Pancreas (tissue), 10 donors: Measurements from ENCODE around the gene ZNF740. TPM values are rescaled to one million over a fixed set of nuclear protein-coding genes. Genes with fewer than 3 reads are reported as not detected.

ENCODE experiments used
- ATAC-seq, 4 donors: fragments of 200-7000 bp; cut with Tn5 transposase; one replicate each; pipeline versions ENCODE4 v1.8.0 to v1.9.1; 2020; ENCODE audit warnings: mild to moderate bottlenecking in 4 of 4, moderate library complexity in 4 of 4
- DNase-seq, 6 donors: peaks; one replicate each; pipeline ENCODE4 v3.0.0-alpha.2; 2020
- FAIRE-seq: peaks from 2 replicates; lab custom pipeline; 2012; peaks lifted over from hg19 to GRCh38; lab: Jason Lieb, UNC
- H3K27ac ChIP-seq, 4 donors: fragments of 200-600 bp; sonication (generic); 1 replicate in 3 of 4; 2 replicates in 1 of 4; pipeline versions ENCODE4 v1.5.0 to v1.8.0; 2020
- H3K27me3 ChIP-seq, 4 donors: fragments of 200-600 bp; one replicate each; pipeline ENCODE4 v1.8.0; 2021
- H3K36me3 ChIP-seq, 3 donors: fragments of 200-600 bp; sonication (generic) in 1 of 3; one replicate each; pipeline versions ENCODE4 v1.5.0 to v1.8.0; 2020 to 2021
- H3K4me1 ChIP-seq, 3 donors: fragments of 200-600 bp; one replicate each; pipeline ENCODE4 v1.8.0; 2021
- H3K4me3 ChIP-seq, 4 donors: fragments of 200-600 bp; sonication (generic) in 2 of 4; one replicate each; pipeline versions ENCODE4 v1.5.0 to v1.8.0; 2020 to 2021
- H3K9me3 ChIP-seq, 4 donors: fragments of 200-600 bp; one replicate each; pipeline ENCODE4 v1.8.0; 2021
- WGBS, 2 donors: extraction: QIAGEN DNeasy Blood & Tissue Kit; methylation state at CpG; one replicate each; pipeline ENCODE4 v1.1.7; 2013; 5-methylcytosine and 5-hydroxymethylcytosine counted together
- intact Hi-C, 3 donors: fragments of 100-400 bp; cut with DNase I; formaldehyde crosslinking; loops; one replicate each; pipeline versions ENCODE4 v1.11.1 to v1.14.2; 2022
- polyA plus RNA-seq, 2 donors: library from polyadenylated mRNA; stranded (reverse); fragments of 200-250 nt; gene quantifications; one replicate each; pipeline ENCODE4 v1.2.3, GENCODE V29; 2013
- total RNA-seq, 6 donors: library from RNA; stranded (reverse); fragmentation: NEBNext Ultra II Directional in 4 of 6; extraction: Animal tissue kit (Norgen Biotek cat#: 25700) in 4 of 6; gene quantifications; one replicate each; pipeline versions ENCODE4 v1.2.1 to v1.2.4, GENCODE V29; 2021 to 2023
- TF ChIP-seq, protein P1 (sequence below), 4 donors: fragments of 200-600 bp; sonication (generic) in 3 of 4; IDR thresholded peaks; one replicate each; pipeline versions ENCODE4 v1.5.0 to v1.8.0; 2021; ENCODE audit warnings: antibody characterized with exemption in 4 of 4
- donor health status: healthy with polysubstance abuse.
- donor health status: DM: no; HTN: no; CAD: no; lungs with moderate emphysema.
- donor health status: DM: no; HTN: no; CAD: no.
- donor health status: control.
- donor health status: control.
- donor health status: Bipolar disorder and iron deficiency.
- donor health status: DM: yes; HTN: yes; CAD: no.
- donor health status: DM: no; HTN: no; CAD: no.
- donor health status: DM: no; HTN: no; CAD: no.
- donor health status: DM: yes; HTN: yes; CAD: no.

ZNF740 gene
- total and polyA plus RNA-seq, 8 donors: 5.2 to 33.1 (median 17.8) TPM

DNA sequence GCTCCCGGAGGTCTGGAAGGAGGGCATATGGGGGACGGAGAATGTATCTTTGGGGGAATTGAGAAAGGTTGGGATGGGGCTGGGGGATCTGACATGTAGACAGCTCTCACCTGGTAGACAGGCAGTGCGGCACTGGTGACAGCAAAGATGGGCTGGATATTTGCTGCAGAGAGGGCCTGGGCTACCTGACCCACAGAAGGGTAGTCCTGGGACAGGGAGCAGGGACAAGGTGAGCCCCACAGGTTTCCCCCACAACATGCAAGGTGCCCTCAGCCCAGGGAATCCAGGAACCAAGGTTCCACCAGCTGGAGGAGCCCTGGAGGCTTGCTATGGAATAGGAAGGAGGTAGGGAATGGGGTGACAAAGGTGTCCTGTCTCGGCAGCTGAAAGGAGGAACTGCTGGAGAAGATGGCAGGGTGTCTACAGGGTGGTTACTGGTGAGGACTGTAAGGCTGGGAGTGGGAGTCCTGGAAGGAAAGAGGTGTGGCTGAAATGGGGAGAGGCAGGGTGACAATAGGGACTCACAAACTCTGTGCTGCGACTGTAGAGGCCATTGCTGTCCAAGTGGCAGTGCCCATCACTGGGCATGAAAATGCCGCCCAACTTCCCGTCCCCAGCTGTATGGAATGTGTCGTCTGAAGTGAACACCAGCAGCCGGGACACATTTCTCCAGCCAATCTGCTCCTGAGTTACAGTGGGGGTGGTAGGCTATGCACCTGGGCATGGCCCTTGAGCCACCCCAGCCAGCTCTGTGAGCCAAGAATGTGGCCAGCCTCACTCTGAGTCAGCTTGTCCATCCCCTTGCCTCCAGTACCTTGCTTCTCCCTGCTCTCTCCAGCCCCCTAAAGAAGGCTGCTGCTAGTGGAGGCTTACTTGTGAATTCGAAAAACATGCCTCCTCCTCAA lies 15.2 kb downstream of the ZNF740 start:
- Histone ChIP-seq H3K36me3 (no peaks in the 10 kb centered on the region), H3K9me3 (no peaks in the 10 kb centered on the region), H3K27ac (no peak overlapping the region), H3K4me1 (peaks cover 0 to 6% (median 0%) of the 10 kb centered on the region in 3 donors), H3K4me3 (no peak overlapping the region), H3K27me3 (no peaks in the 10 kb centered on the region)
- no peak for ATAC-seq
- intact Hi-C loops: loop anchor here in 2 of 3 donors (5.0 to 10.0 kb wide), 3 partner anchors 33 to 131 kb away; no protein-coding TSS in a partner anchor
- no peak for FAIRE-seq
- DNase-seq: no peak
- TF ChIP-seq, protein P1, sequence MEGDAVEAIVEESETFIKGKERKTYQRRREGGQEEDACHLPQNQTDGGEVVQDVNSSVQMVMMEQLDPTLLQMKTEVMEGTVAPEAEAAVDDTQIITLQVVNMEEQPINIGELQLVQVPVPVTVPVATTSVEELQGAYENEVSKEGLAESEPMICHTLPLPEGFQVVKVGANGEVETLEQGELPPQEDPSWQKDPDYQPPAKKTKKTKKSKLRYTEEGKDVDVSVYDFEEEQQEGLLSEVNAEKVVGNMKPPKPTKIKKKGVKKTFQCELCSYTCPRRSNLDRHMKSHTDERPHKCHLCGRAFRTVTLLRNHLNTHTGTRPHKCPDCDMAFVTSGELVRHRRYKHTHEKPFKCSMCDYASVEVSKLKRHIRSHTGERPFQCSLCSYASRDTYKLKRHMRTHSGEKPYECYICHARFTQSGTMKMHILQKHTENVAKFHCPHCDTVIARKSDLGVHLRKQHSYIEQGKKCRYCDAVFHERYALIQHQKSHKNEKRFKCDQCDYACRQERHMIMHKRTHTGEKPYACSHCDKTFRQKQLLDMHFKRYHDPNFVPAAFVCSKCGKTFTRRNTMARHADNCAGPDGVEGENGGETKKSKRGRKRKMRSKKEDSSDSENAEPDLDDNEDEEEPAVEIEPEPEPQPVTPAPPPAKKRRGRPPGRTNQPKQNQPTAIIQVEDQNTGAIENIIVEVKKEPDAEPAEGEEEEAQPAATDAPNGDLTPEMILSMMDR (IDR thresholded peaks at IDR 0.05): no peak
- 83 to 85% methylated on average over 10 of the region's 10 CpGs for WGBS, 2 donors

DNA sequence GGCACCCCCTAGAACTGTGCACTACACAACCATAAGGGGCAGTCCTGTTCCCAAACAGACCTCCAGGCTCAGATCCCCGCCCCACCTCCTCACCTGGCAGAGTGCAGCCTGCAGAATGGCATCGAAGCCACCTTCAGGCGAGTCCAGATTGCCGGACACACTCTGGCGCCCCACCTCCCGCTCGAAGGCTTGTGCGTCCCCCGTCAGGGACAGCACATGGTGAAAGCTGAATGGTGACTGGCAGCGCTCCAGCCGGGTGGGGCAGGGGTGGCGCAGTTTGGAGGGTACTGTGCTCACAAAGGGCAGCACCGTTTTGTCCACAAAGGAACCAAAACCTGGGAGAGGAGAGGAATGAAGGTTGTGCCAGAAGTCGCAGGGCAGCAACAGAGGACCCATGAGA lies 16.0 kb downstream of the ZNF740 start:
- 80 to 82% methylated on average over 14 of the region's 14 CpGs for WGBS, 2 donors
- Histone ChIP-seq H3K4me3 (no peak overlapping the region), H3K27me3 (no peaks in the 10 kb centered on the region), H3K36me3 (no peaks in the 10 kb centered on the region), H3K4me1 (peaks cover 0 to 6% (median 0%) of the 10 kb centered on the region in 3 donors), H3K9me3 (no peaks in the 10 kb centered on the region), H3K27ac (no peak overlapping the region)
- TF ChIP-seq, protein P1 (IDR thresholded peaks at IDR 0.05): no peak
- FAIRE-seq (no peak), ATAC-seq (no peak), DNase-seq (no peak)
- intact Hi-C loops: loop anchor here in 2 of 3 donors (5.0 to 10.0 kb wide), 3 partner anchors 34 to 132 kb away; no protein-coding TSS in a partner anchor

DNA sequence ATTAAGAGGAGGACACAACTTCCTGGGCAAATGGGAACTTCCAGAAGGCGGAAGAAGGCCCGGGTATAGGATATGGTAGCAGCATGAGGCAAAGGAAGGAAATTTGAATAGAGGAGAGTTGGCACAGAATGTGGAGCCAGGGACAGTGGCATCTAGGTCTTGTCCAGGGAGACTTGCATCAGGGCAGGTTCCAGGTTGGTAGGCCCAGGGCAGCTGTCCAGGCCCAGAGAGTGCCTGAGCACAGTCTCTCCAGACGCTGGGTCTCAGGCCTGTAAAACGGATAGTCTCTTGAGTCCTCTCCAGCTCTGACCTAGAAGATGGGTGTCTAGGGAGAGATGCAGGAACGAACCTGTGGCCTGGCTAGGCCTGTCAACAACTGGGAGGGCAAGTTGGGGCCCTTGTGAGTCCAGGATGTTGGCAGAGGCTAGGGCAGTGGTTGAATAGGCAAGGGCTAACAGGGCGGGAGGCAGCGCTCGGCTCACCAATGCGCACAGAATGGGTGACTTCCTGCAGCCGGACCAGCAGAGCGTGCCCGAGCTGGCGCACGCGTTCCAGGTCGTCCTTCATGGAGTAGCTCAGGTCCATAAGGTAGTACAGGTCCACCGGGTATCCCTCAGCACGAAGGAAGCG lies 16.6 kb downstream of the ZNF740 start:
- 67 to 70% methylated on average over 19 of the region's 19 CpGs for whole genome bisulfite sequencing, 2 donors
- ATAC-seq: no peak
- Histone ChIP-seq H3K4me1 (peaks cover 0 to 6% (median 0%) of the 10 kb centered on the region in 3 donors), H3K27me3 (no peaks in the 10 kb centered on the region), H3K36me3 (no peaks in the 10 kb centered on the region), H3K27ac (no peak overlapping the region), H3K9me3 (no peaks in the 10 kb centered on the region), H3K4me3 (peak overlapping the region in 2 of 4 donors; percentile 15 to 40)
- intact Hi-C loops: loop anchor here in 2 of 3 donors (5.0 to 10.0 kb wide), 3 partner anchors 35 to 132 kb away; no protein-coding TSS in a partner anchor
- TF ChIP-seq, protein P1 (IDR thresholded peaks at IDR 0.05): no peak
- no peak for FAIRE-seq
- DNase-seq: no peak

GRCh38 chr12:53198486-53199110 lies 18.1 kb downstream of the ZNF740 start:
- no peak for ATAC-seq
- no peaks in the 10 kb centered on the region for H3K27me3 ChIP-seq
- no peaks in the 10 kb centered on the region for H3K36me3 ChIP-seq
- intact Hi-C loops: loop anchor here in 2 of 3 donors (5.0 to 10.0 kb wide), 3 partner anchors 36 to 134 kb away; no protein-coding TSS in a partner anchor
- 75 to 85% methylated on average over 5 of the region's 5 CpGs for WGBS, 2 donors
- no peaks in the 10 kb centered on the region for H3K9me3 ChIP-seq
- FAIRE-seq: no peak
- DNase-seq: no peak
- H3K4me3 ChIP-seq: no peak overlapping the region
- H3K27ac ChIP-seq: no peak overlapping the region
- TF ChIP-seq, protein P1 (IDR thresholded peaks at IDR 0.05): no peak
- H3K4me1 ChIP-seq: peaks cover 0 to 6% (median 0%) of the 10 kb centered on the region in 3 donors
